Activated CD4-positive, alpha-beta T cell treated with anti-CD3 and anti-CD28 coated beads, Interleukin-2, amount 10 ng/mL, durations not matched to agents 24 days and 14 days (primary cell): ENCODE results near the gene CNGA1. TPM values are rescaled to one million over a fixed set of nuclear protein-coding genes. Genes with fewer than 3 reads are reported as not detected.

ENCODE experiments used
- DNase-seq: peaks from one replicate; pipeline ENCODE4 v3.0.0; 2022
- H3K27ac Mint-ChIP-seq: one replicate; pipeline ENCODE4 v1.8.0; 2022; ENCODE audit warnings: mild to moderate bottlenecking, mixed read lengths
- H3K27me3 Mint-ChIP-seq: one replicate; pipeline ENCODE4 v1.8.0; 2022; ENCODE audit warnings: mixed read lengths
- H3K36me3 Mint-ChIP-seq: one replicate; pipeline ENCODE4 v1.8.0; 2022; ENCODE audit warnings: low read depth, mild to moderate bottlenecking, mixed read lengths
- H3K4me1 Mint-ChIP-seq: one replicate; pipeline ENCODE4 v1.8.0; 2021; ENCODE audit warnings: mixed read lengths
- H3K4me3 Mint-ChIP-seq: one replicate; pipeline ENCODE4 v1.8.0; 2022; ENCODE audit warnings: mild to moderate bottlenecking, moderate library complexity, mixed read lengths
- H3K9me3 Mint-ChIP-seq: one replicate; pipeline ENCODE4 v1.8.0; 2021; ENCODE audit warnings: mixed read lengths
- intact Hi-C: fragments of 100-400 bp; cut with micrococcal nuclease; formaldehyde crosslinking; loops from one replicate; pipeline ENCODE4 v1.15.1; 2023
- total RNA-seq: library from RNA; stranded (reverse); gene quantifications from 2 replicates; pipeline ENCODE4 v1.2.3, GENCODE V29; 2022

Gene CNGA1
- total RNA-seq, 1 donor from 2014 or later, result not detected

- Mint-ChIP-seq H3K27me3 (no peaks in the 10 kb centered on the region), H3K4me3 (no peak overlapping the region), H3K9me3 (no peaks in the 10 kb centered on the region), H3K36me3 (peaks cover 45% of the 10 kb centered on the region), H3K27ac (no peak overlapping the region), H3K4me1 (peaks cover 1% of the 10 kb centered on the region)
- no peak for DNase-seq
- intact Hi-C loops, result no loop called here
These were observed 116.8 kb downstream of the CNGA1 start for GRCh38 chr4:47899639-47900038.

GRCh38 chr4:47891928-47892327 lies 124.6 kb downstream of the CNGA1 start:
- Mint-ChIP-seq H3K27ac (no peak overlapping the region), H3K4me3 (no peak overlapping the region), H3K27me3 (no peaks in the 10 kb centered on the region), H3K9me3 (no peaks in the 10 kb centered on the region), H3K4me1 (peaks cover 8% of the 10 kb centered on the region), H3K36me3 (peaks cover 56% of the 10 kb centered on the region)
- intact Hi-C loops, result no loop called here
- no peak for DNase-seq

Other genes with a start within 250 kb of the CNGA1 start
- 0.51 TPM in 1 of 2 replicates, not detected in the other for gene CORIN, start 178.6 kb downstream of the CNGA1 start, total RNA-seq
- 11.2 and 15.0 TPM in 2 replicates for gene NFXL1, start 102.1 kb downstream of the CNGA1 start, total RNA-seq
- gene NIPAL1, start 91 bp upstream of the CNGA1 start, total RNA-seq, result 3.6 and 3.8 TPM in 2 replicates
- 7.6 and 8.0 TPM in 2 replicates for gene TXK, start 117.6 kb upstream of the CNGA1 start, total RNA-seq